BE2C (cell line): ENCODE data around the gene PRKG1.

Experiments
- DNase-seq: peaks from one replicate; pipeline ENCODE4 v3.0.0-alpha.2; 2020
- H3K27me3 ChIP-seq: fragments of 250-450 bp; sonication (Bioruptor Pico); 2 replicates; pipeline ENCODE4 v1.5.1; 2020; ENCODE audit warnings: mild to moderate bottlenecking
- H3K36me3 ChIP-seq: fragments of 250-450 bp; sonication (Bioruptor Pico); 2 replicates; pipeline ENCODE4 v1.5.1; 2020; ENCODE audit warnings: mild to moderate bottlenecking
- H3K4me1 ChIP-seq: fragments of 250-450 bp; sonication (Bioruptor Pico); 2 replicates; pipeline ENCODE4 v1.5.1; 2020
- H3K4me3 ChIP-seq: 2 replicates; pipeline ENCODE4 v1.5.1; 2011; ENCODE audit warnings: low read depth, low read length
- H3K9me3 ChIP-seq: fragments of 250-450 bp; sonication (Bioruptor Pico); 2 replicates; pipeline ENCODE4 v1.5.1; 2020
- CTCF ChIP-seq: IDR thresholded peaks from 2 replicates; pipeline ENCODE4 v1.5.1; 2012; ENCODE audit warnings: mild to moderate bottlenecking, low read depth, low read length

The PRKG1 gene

GRCh38 chr10:51312817-51313216, 238.5 kb downstream of the PRKG1 start:
- Histone ChIP-seq H3K9me3 (no peaks in the 10 kb centered on the region), H3K4me3 (no peak overlapping the region), H3K4me1 (no peaks in the 10 kb centered on the region), H3K27me3 (no peaks in the 10 kb centered on the region), H3K36me3 (no peaks in the 10 kb centered on the region)
- no peak for DNase-seq
- TF ChIP-seq CTCF: no peak

GRCh38 chr10:51313251-51313650, 239.0 kb downstream of the PRKG1 start:
- Histone ChIP-seq H3K9me3 (no peaks in the 10 kb centered on the region), H3K36me3 (no peaks in the 10 kb centered on the region), H3K4me1 (no peaks in the 10 kb centered on the region), H3K27me3 (no peaks in the 10 kb centered on the region), H3K4me3 (no peak overlapping the region)
- no peak for DNase-seq
- no peak for TF ChIP-seq CTCF

- no peak for DNase-seq
- Histone ChIP-seq H3K36me3 (no peaks in the 10 kb centered on the region), H3K4me1 (no peaks in the 10 kb centered on the region), H3K9me3 (no peaks in the 10 kb centered on the region), H3K4me3 (no peak overlapping the region), H3K27me3 (no peaks in the 10 kb centered on the region)
- no peak for TF ChIP-seq CTCF
These were observed 239.6 kb downstream of the PRKG1 start for GRCh38 chr10:51313773-51314478.

- DNase-seq: no peak
- no peaks in the 10 kb centered on the region for H3K9me3 ChIP-seq
- H3K4me1 ChIP-seq: no peaks in the 10 kb centered on the region
- no peak for TF ChIP-seq CTCF
- no peaks in the 10 kb centered on the region for H3K36me3 ChIP-seq
- H3K27me3 ChIP-seq: no peaks in the 10 kb centered on the region
- no peak overlapping the region for H3K4me3 ChIP-seq
These were observed 240.2 kb downstream of the PRKG1 start for GRCh38 chr10:51314481-51314880.

- no peak for TF ChIP-seq CTCF
- Histone ChIP-seq H3K27me3 (no peaks in the 10 kb centered on the region), H3K36me3 (no peaks in the 10 kb centered on the region), H3K4me1 (no peaks in the 10 kb centered on the region), H3K9me3 (no peaks in the 10 kb centered on the region), H3K4me3 (no peak overlapping the region)
- no peak for DNase-seq
These were observed 244.3 kb downstream of the PRKG1 start for GRCh38 chr10:51318399-51319172.

GRCh38 chr10:51319173-51319435, 244.8 kb downstream of the PRKG1 start:
- Histone ChIP-seq H3K9me3 (no peaks in the 10 kb centered on the region), H3K4me3 (no peak overlapping the region), H3K4me1 (no peaks in the 10 kb centered on the region), H3K27me3 (no peaks in the 10 kb centered on the region), H3K36me3 (no peaks in the 10 kb centered on the region)
- TF ChIP-seq CTCF: no peak
- no peak for DNase-seq
